Breast epithelium (tissue), 4 donors: ENCODE data around the gene CLIP2. TPM values are rescaled to one million over a fixed set of nuclear protein-coding genes. Genes with fewer than 3 reads are reported as not detected.

Experiments used
- DNase-seq, 2 donors: peaks; one replicate each; pipeline ENCODE4 v3.0.0-alpha.2; 2019; ENCODE audit warnings: low spot score in 2 of 2
- H3K27ac ChIP-seq, 2 donors: fragments of 200-600 bp; sonication (generic) in 1 of 2; one replicate each; pipeline ENCODE4 v1.5.1; 2016 to 2019; ENCODE audit warnings: mild to moderate bottlenecking in 1 of 2
- H3K27me3 ChIP-seq, 2 donors: fragments of 200-600 bp; sonication (generic) in 1 of 2; one replicate each; pipeline versions ENCODE4 v1.5.1 to v1.6.0; 2017 to 2019; ENCODE audit warnings: control low read depth in 1 of 2, mild to moderate bottlenecking in 1 of 2
- H3K36me3 ChIP-seq: fragments of 200-600 bp; one replicate; pipeline ENCODE4 v1.5.1; 2019
- H3K4me1 ChIP-seq, 2 donors: fragments of 200-600 bp; sonication (generic); one replicate each; pipeline ENCODE4 v1.5.1; 2016 to 2019; ENCODE audit warnings: control low read depth in 1 of 2
- H3K4me3 ChIP-seq, 3 donors: fragments of 200-600 bp; sonication (generic); 1 replicate in 2 of 3; 2 replicates in 1 of 3; pipeline ENCODE4 v1.5.1; 2016 to 2019; ENCODE audit warnings: mild to moderate bottlenecking in 3 of 3, moderate library complexity in 2 of 3
- H3K9me3 ChIP-seq, 2 donors: fragments of 200-600 bp; sonication (generic) in 1 of 2; one replicate each; pipeline ENCODE4 v1.5.1; 2016 to 2019; ENCODE audit warnings: control low read depth in 1 of 2
- POLR2A ChIP-seq: fragments of 450-650 bp; IDR thresholded peaks from one replicate; pipeline ENCODE4 v1.6.1; 2016; ENCODE audit warnings: antibody characterized with exemption, mild to moderate bottlenecking, moderate library complexity
- POLR2AphosphoS5 ChIP-seq, 3 donors: sonication (generic); formaldehyde crosslinking; IDR thresholded peaks; one replicate each; pipeline ENCODE4 v1.6.1; 2017; ENCODE audit warnings: antibody characterized with exemption in 3 of 3
- intact Hi-C: fragments of 100-400 bp; cut with DNase I; formaldehyde crosslinking; loops from one replicate; pipeline ENCODE4 v1.15.1; 2023; ENCODE audit warnings: low total_unique reads
- total RNA-seq, 3 donors: library from RNA; depleted of rRNA; stranded (reverse); fragments of >200 nt; gene quantifications; one replicate each; pipeline ENCODE4 v1.1.0, GENCODE V29; 2016
- TF ChIP-seq, protein P1 (sequence below), 3 donors: fragments of 450-650 bp; IDR thresholded peaks; one replicate each; pipeline ENCODE4 v1.5.1; 2016 to 2017; ENCODE audit warnings: antibody characterized with exemption in 3 of 3, mild to moderate bottlenecking in 3 of 3, moderate library complexity in 3 of 3

Gene CLIP2
- total RNA-seq, 3 donors from 2014 or later = 7.3 to 20.3 (median 13.0) TPM

- TF ChIP-seq POLR2A (no peak), POLR2AphosphoS5 (IDR thresholded peaks at IDR 0.05) (no peak)
- TF ChIP-seq, protein P1, sequence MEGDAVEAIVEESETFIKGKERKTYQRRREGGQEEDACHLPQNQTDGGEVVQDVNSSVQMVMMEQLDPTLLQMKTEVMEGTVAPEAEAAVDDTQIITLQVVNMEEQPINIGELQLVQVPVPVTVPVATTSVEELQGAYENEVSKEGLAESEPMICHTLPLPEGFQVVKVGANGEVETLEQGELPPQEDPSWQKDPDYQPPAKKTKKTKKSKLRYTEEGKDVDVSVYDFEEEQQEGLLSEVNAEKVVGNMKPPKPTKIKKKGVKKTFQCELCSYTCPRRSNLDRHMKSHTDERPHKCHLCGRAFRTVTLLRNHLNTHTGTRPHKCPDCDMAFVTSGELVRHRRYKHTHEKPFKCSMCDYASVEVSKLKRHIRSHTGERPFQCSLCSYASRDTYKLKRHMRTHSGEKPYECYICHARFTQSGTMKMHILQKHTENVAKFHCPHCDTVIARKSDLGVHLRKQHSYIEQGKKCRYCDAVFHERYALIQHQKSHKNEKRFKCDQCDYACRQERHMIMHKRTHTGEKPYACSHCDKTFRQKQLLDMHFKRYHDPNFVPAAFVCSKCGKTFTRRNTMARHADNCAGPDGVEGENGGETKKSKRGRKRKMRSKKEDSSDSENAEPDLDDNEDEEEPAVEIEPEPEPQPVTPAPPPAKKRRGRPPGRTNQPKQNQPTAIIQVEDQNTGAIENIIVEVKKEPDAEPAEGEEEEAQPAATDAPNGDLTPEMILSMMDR (IDR thresholded peaks at IDR 0.05) = no peak
- H3K4me3 ChIP-seq = no peak overlapping the region
- intact Hi-C loops = no loop called here
Measured at GRCh38 chr7:74282748-74283459, 6.3 kb upstream of the CLIP2 start.

GRCh38 chr7:74283858-74284447 is 5.3 kb upstream of the CLIP2 start:
- no peak for DNase-seq
- TF ChIP-seq, protein P1 (IDR thresholded peaks at IDR 0.05) = no peak
- no peak for TF ChIP-seq POLR2A
- no peak for TF ChIP-seq POLR2AphosphoS5 (IDR thresholded peaks at IDR 0.05)
- Histone ChIP-seq H3K27me3 (no peaks in the 10 kb centered on the region), H3K4me1 (peaks cover 0 to 3% of the 10 kb centered on the region in 2 donors), H3K27ac (no peak overlapping the region), H3K4me3 (no peak overlapping the region), H3K36me3 (no peaks in the 10 kb centered on the region), H3K9me3 (no peaks in the 10 kb centered on the region)
- intact Hi-C loops = no loop called here

More at GRCh38 chr7:74282748-74283459, 6.3 kb upstream of the CLIP2 start:
- no peaks in the 10 kb centered on the region for H3K36me3 ChIP-seq
- H3K27ac ChIP-seq = no peak overlapping the region
- no peaks in the 10 kb centered on the region for H3K27me3 ChIP-seq
- no peaks in the 10 kb centered on the region for H3K4me1 ChIP-seq
- DNase-seq = no peak
- H3K9me3 ChIP-seq = no peaks in the 10 kb centered on the region

DNA sequence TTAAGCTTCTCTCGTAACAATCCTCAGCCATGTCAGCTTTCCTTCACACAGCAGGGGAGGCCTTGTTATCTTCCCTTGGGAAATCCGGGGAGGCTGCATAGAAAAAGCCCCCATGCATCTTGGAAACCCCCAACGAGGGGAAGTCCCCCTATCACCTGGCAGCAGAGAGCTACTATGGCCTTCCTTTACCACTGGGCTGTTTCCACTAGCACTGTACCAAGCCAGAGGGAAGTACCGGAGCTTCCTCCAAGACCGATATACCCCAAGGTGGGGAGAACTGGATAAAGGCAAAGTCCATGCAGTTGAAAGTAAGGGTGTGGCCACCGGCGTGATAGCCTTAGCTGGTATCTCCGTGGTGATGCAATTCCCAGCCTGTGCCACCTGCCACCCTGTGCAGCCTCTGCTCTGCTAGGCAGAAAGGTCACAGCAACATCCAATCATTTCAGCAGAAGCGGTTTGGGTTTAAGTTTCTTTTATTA is 4.4 kb upstream of the CLIP2 start:
- Histone ChIP-seq H3K4me3 (no peak overlapping the region), H3K36me3 (no peaks in the 10 kb centered on the region), H3K27me3 (no peaks in the 10 kb centered on the region), H3K27ac (no peak overlapping the region), H3K4me1 (peaks cover 0 to 3% of the 10 kb centered on the region in 2 donors), H3K9me3 (no peaks in the 10 kb centered on the region)
- intact Hi-C loops = no loop called here
- no peak for DNase-seq
- TF ChIP-seq POLR2AphosphoS5 (IDR thresholded peaks at IDR 0.05) = no peak
- TF ChIP-seq, protein P1 (IDR thresholded peaks at IDR 0.05) = no peak
- TF ChIP-seq POLR2A = no peak

GRCh38 chr7:74286131-74286530 is 3.1 kb upstream of the CLIP2 start:
- Histone ChIP-seq H3K4me1 (peaks cover 0 to 3% of the 10 kb centered on the region in 2 donors), H3K27me3 (no peaks in the 10 kb centered on the region), H3K36me3 (no peaks in the 10 kb centered on the region), H3K9me3 (no peaks in the 10 kb centered on the region), H3K27ac (no peak overlapping the region), H3K4me3 (no peak overlapping the region)
- intact Hi-C loops = no loop called here
- no peak for TF ChIP-seq POLR2AphosphoS5 (IDR thresholded peaks at IDR 0.05)
- DNase-seq = no peak

DNA sequence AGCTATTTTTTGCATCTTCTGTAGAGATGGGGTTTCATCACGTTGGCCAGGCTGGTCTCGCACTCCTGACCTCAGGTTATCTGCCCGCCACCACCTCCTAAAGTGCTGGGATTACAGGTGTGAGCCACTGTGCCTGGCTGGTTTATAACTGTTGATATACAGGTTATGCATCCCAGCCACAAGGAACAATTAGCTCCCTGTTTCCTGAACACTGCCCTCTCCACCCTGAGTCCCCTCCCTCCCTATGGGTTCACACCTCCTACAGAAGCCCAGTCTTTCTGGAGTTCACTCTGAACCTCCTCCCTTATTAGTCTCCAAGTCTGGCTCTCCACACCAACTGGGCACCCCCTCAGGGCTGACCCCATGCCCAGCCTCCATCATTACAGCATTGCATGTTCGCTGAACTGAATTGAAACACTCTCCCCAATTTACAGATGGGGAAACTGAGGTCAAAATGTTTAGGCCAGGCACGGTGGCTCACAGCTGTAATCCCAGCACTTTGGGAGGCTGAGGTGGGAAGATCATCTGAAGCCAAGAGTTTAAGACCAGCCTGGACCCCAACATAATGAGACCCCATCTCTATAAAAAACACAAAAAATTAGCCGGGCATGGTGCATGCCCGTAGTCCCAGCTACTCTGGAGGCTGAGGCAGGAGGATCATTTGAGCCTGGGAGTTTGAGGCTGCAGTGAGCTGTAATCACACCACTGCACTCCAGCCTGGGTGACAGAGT is 1.7 kb upstream of the CLIP2 start:
- Histone ChIP-seq H3K9me3 (no peaks in the 10 kb centered on the region), H3K4me1 (peaks cover 0 to 3% of the 10 kb centered on the region in 2 donors), H3K27ac (no peak overlapping the region), H3K36me3 (no peaks in the 10 kb centered on the region), H3K27me3 (no peaks in the 10 kb centered on the region), H3K4me3 (no peak overlapping the region)
- DNase-seq = no peak
- TF ChIP-seq, protein P1 (IDR thresholded peaks at IDR 0.05) = no peak
- TF ChIP-seq POLR2A (no peak), POLR2AphosphoS5 (IDR thresholded peaks at IDR 0.05) (no peak)
- intact Hi-C loops = no loop called here
